Measurements from ENCODE around the gene SVBP.

The SVBP gene

DNA sequence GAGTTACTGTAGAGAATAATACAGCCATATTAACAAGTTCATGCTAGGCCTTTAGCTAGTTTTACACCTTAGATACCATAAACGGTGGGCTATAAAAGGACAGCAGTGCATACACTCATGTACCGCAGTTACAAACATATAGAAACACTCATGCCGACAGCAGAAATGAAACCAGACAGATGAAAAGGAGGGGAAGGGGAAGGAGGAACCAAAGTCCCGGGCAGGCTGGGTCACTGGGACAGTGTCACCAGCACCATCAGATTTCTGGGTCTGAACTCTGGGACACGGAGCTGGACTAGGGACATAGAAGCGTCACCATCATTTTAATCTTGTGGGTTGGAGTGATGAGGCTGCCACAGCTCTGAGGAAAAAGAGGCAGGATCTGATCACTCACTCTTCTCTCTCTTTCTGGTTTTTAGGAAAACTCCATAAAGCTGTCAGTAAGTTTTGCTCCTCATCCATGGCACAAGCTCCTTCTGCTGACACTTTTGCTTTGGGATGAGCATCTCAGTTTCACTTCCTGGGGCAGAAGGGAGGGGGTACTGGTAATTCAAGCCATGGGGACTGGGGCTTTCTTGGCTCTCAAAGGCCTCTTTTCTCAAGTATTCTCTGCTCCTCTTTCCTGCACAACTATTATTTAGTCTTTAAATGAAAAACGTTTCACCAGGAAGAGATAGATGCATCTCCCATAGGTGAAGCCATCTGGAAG, 21.4 kb upstream of the SVBP start:
- no peak for TF ChIP-seq CTCF (conservative IDR thresholded peaks at IDR 0.05)
- H3K27ac ChIP-seq: no peak overlapping the region

- H3K27ac ChIP-seq: no peak overlapping the region
- TF ChIP-seq CTCF (conservative IDR thresholded peaks at IDR 0.05): no peak
Observed at GRCh38 chr1:42837709-42838108, 20.5 kb upstream of the SVBP start.

- TF ChIP-seq CTCF (conservative IDR thresholded peaks at IDR 0.05): no peak
- no peak overlapping the region for H3K27ac ChIP-seq
Observed at GRCh38 chr1:42835422-42835821, 18.2 kb upstream of the SVBP start.

- TF ChIP-seq CTCF (conservative IDR thresholded peaks at IDR 0.05): no peak
- H3K27ac ChIP-seq: no peak overlapping the region
Observed at GRCh38 chr1:42834803-42835202, 17.6 kb upstream of the SVBP start.

GRCh38 chr1:42833981-42834380, 16.8 kb upstream of the SVBP start:
- no peak overlapping the region for H3K27ac ChIP-seq
- no peak for TF ChIP-seq CTCF (conservative IDR thresholded peaks at IDR 0.05)

GRCh38 chr1:42832641-42833240, 15.5 kb upstream of the SVBP start:
- H3K27ac ChIP-seq: no peak overlapping the region
- TF ChIP-seq CTCF (conservative IDR thresholded peaks at IDR 0.05): no peak

GRCh38 chr1:42831273-42831672, 14.1 kb upstream of the SVBP start:
- H3K27ac ChIP-seq: no peak overlapping the region
- TF ChIP-seq CTCF (conservative IDR thresholded peaks at IDR 0.05): no peak

Measured in VCaP (cell line).